Cardiac muscle cell (in vitro differentiated cells and primary cell): Measurements from ENCODE around the gene ZNF732. TPM values are rescaled to one million over a fixed set of nuclear protein-coding genes. Genes with fewer than 3 reads are reported as not detected.
"Not testable (repeated sequence)": the region's sequence is repeated elsewhere in the genome, so short reads cannot be mapped to it uniquely, and the experiment has no call there.

Source experiments
- DNase-seq, 2 donors: peaks; one replicate each; pipeline versions ENCODE4 v3.0.0 to v3.0.0-alpha.2; 2010 to 2017; ENCODE audit warnings: low read depth in 1 of 2, low spot score in 1 of 2
- H3K27ac ChIP-seq: fragments of 200-600 bp; sonication (generic); 2 replicates; pipeline ENCODE4 v1.5.1; 2016
- H3K27me3 ChIP-seq: fragments of 200-600 bp; sonication (generic); 2 replicates; pipeline ENCODE4 v1.6.0; 2016; ENCODE audit warnings: control low read depth
- H3K36me3 ChIP-seq: fragments of 200-600 bp; sonication (generic); 2 replicates; pipeline ENCODE4 v1.5.1; 2016; ENCODE audit warnings: control low read depth
- H3K4me1 ChIP-seq: fragments of 200-600 bp; sonication (generic); 2 replicates; pipeline ENCODE4 v1.8.1; 2017; ENCODE audit warnings: low read depth, mild to moderate bottlenecking, mixed run types
- H3K4me3 ChIP-seq: fragments of 200-600 bp; sonication (generic); 2 replicates; pipeline ENCODE4 v1.5.1; 2016; ENCODE audit warnings: mild to moderate bottlenecking
- H3K9me3 ChIP-seq: fragments of 200-600 bp; sonication (generic); 2 replicates; pipeline ENCODE4 v1.5.1; 2017; ENCODE audit warnings: low read depth, mild to moderate bottlenecking, control low read depth
- polyA plus RNA-seq: library from polyadenylated mRNA; unstranded; fragments of >200 nt; fragmentation: Nextera tagmentation; extraction: Ambion mirVana; gene quantifications from 2 replicates; pipeline ENCODE4 v1.2.1, GENCODE V29; 2016
- total RNA-seq: library from RNA; depleted of rRNA; stranded (reverse); fragments of >200 nt; gene quantifications from 2 replicates; pipeline ENCODE4 v1.2.3, GENCODE V29; 2016
- TF ChIP-seq, protein P1 (sequence below): IDR thresholded peaks from 2 replicates; pipeline ENCODE4 v1.5.1; 2012; ENCODE audit warnings: low read depth, mild to moderate bottlenecking, low read length

Gene ZNF732
- total and polyA plus RNA-seq, 2 experiments from 2014 or later, result 0.81 to 2.2 TPM

DNA sequence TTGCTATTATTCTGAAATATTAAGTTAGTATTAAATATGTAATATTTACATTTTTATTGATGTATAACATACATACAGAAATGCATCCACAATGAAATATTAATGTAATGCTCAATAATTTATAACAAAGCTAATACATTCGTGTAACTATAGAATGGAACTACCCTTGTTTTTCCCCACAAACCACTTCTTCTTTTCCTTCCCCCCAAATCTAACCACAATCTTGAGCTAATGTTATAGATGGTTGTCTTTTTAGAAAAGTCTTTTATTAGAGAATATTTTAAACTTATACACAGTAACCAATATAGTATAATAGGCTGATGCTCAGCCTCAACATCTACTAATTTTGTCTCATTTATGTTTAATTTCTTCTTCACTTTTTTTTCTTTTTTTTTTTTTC, 4.5 kb upstream of the ZNF732 start:
- TF ChIP-seq, protein P1, sequence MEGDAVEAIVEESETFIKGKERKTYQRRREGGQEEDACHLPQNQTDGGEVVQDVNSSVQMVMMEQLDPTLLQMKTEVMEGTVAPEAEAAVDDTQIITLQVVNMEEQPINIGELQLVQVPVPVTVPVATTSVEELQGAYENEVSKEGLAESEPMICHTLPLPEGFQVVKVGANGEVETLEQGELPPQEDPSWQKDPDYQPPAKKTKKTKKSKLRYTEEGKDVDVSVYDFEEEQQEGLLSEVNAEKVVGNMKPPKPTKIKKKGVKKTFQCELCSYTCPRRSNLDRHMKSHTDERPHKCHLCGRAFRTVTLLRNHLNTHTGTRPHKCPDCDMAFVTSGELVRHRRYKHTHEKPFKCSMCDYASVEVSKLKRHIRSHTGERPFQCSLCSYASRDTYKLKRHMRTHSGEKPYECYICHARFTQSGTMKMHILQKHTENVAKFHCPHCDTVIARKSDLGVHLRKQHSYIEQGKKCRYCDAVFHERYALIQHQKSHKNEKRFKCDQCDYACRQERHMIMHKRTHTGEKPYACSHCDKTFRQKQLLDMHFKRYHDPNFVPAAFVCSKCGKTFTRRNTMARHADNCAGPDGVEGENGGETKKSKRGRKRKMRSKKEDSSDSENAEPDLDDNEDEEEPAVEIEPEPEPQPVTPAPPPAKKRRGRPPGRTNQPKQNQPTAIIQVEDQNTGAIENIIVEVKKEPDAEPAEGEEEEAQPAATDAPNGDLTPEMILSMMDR, result no peak
- no peak overlapping the region for H3K27ac ChIP-seq
- no peaks in the 10 kb centered on the region for H3K36me3 ChIP-seq
- no peaks in the 10 kb centered on the region for H3K27me3 ChIP-seq
- no peak overlapping the region for H3K4me3 ChIP-seq
- no peak for DNase-seq
- no peaks in the 10 kb centered on the region for H3K9me3 ChIP-seq
- no peaks in the 10 kb centered on the region for H3K4me1 ChIP-seq

DNA sequence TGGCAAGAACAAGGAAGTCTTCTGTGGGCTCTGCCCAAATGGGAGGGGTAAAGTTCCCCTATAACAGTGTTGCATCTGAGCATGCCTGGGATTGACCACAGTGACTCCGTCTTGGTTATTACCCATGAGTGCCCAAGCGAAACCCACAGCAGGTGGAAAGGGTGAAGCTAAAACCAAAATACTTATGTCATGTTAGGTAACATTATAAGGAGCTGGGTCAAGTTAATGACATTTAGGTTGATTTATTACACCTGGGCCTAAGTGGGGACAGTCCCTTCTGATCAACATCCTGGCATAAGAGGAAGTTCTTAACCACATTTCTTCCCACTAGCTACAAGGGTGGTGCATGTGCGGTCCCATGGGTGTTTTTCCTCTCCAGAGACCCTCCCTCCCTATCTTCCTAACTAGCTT, 1.3 kb upstream of the ZNF732 start:
- Histone ChIP-seq H3K9me3 (no peaks in the 10 kb centered on the region), H3K36me3 (no peaks in the 10 kb centered on the region), H3K27me3 (no peaks in the 10 kb centered on the region), H3K4me3 (no peak overlapping the region), H3K27ac (no peak overlapping the region), H3K4me1 (no peaks in the 10 kb centered on the region)
- TF ChIP-seq, protein P1, result no peak
- DNase-seq, result no peak

DNA sequence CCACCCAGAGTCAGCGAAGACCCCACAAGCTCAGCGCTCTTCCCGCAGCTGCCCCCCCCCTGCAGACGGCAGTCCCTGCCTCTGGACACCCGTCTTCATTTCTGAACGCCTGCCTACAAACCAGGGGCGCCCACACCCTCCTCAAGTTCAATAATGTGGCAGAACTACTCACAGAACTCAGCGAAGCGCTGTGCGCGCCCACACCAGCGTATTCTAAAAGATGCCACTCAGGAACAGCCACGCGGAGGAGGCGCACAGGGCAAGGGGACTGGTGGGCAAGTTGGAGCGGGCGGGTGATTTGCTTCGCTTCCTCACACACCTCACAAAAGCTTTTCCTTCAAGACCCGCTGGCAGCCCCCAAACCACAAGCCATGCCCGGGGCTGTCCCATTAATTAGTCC, 758 bp downstream of the ZNF732 start:
- H3K27me3 ChIP-seq, H3K9me3 ChIP-seq, H3K27ac ChIP-seq, DNase-seq, H3K36me3 ChIP-seq, H3K4me1 ChIP-seq: not testable (repeated sequence)
- peak overlapping the region; percentile 42 for H3K4me3 ChIP-seq

DNA sequence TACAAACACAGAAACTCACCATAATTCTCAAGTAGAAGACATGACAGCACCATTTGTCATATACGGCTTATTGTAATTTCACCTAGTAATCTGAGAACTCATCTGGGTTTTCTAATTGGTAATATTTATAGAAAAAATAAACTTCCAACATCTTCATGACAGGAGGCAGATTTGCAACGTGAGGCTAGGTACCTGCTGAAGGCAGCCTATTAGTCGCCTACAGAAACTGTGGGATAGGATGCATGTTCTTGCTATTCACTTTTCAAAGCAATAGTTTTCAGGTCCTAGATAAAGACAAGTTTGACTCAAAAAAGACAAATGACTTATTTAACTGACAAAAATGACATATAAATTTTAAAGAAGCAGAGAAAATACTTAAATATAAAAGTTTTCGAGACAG, 2.9 kb downstream of the ZNF732 start:
- DNase-seq, result no peak
- H3K4me3 ChIP-seq, result no peak overlapping the region

DNA sequence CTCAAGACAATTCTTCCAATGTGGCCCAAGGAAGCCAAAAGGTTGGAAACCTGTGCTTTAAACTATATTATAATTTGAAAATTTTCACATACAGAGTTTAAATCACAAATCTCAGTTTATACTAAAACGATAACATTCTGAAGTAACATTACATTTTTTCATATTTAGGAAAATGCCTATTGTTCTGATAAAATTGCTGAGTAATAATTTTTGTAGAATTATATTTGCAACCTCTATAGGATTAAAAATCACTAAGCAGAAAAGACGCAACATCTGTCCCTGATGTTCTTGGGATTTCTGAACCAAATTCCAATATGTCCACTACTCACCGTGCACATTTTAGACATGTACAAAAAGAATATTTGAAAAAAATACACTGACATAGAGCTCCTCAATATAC, 10.5 kb downstream of the ZNF732 start:
- DNase-seq, result no peak
- TF ChIP-seq, protein P1, result no peak
- Histone ChIP-seq H3K4me3 (no peak overlapping the region), H3K36me3 (no peaks in the 10 kb centered on the region), H3K27me3 (no peaks in the 10 kb centered on the region), H3K9me3 (no peaks in the 10 kb centered on the region), H3K4me1 (no peaks in the 10 kb centered on the region), H3K27ac (no peak overlapping the region)

More for the DNA sequence above, 2.9 kb downstream of the ZNF732 start:
- H3K4me1 ChIP-seq, result no peaks in the 10 kb centered on the region
- TF ChIP-seq, protein P1, result no peak
- H3K36me3 ChIP-seq, result no peaks in the 10 kb centered on the region
- H3K27me3 ChIP-seq, result no peaks in the 10 kb centered on the region
- H3K9me3 ChIP-seq, result no peaks in the 10 kb centered on the region
- H3K27ac ChIP-seq, result no peak overlapping the region

DNA sequence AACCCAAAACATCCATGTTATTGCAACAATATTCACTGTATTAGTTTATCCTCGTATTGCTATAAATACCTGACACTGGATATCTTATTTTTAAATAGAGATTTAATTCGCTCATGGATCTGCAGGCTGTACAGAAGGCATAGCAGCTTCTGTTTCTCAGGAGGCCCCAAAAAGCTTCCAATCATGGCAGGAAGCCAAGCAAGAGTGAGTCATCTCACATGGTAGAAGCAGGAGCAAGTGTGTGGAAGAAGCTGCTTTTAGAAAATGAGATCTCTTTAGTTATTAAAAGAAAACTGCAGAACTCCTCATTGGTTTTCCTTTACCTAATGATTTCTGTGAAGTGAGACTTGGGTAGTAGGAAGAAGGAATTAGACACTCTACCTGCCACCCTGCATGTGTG, 16.4 kb downstream of the ZNF732 start:
- H3K27me3 ChIP-seq, result no peaks in the 10 kb centered on the region
- no peaks in the 10 kb centered on the region for H3K36me3 ChIP-seq
- no peak overlapping the region for H3K4me3 ChIP-seq
- TF ChIP-seq, protein P1, result no peak
- peak in 1 of 2 donors; percentile 30 for DNase-seq
- no peaks in the 10 kb centered on the region for H3K9me3 ChIP-seq
- no peak overlapping the region for H3K27ac ChIP-seq
- no peaks in the 10 kb centered on the region for H3K4me1 ChIP-seq
